IMR-90 (cell line): ENCODE data around the gene DNAH9. TPM values are rescaled to one million over a fixed set of nuclear protein-coding genes. Genes with fewer than 3 reads are reported as not detected.

Source experiments
- ATAC-seq: fragments of 200-7000 bp; cut with Tn5 transposase; 2 replicates; pipeline ENCODE4 v1.9.1; 2020; ENCODE audit warnings: low read depth, mild to moderate bottlenecking, moderate library complexity
- BruUV-seq: library from RNA; stranded (reverse); fragments of 400-500 nt; replicated peaks from 2 replicates; lab custom pipeline; 2021; lab: Mats Ljungman, UMichigan
- CTCF ChIA-PET: fragments of 300-600 bp; formaldehyde crosslinking; extraction: SDS; loops from one replicate; lab custom pipeline; 2021; ENCODE audit warnings: antibody characterized with exemption; lab: Yijun Ruan, JAX
- POLR2A ChIA-PET: fragments of 300-600 bp; sonication (Branson Sonifier 250); formaldehyde crosslinking; loops from one replicate; lab custom pipeline; 2022; ENCODE audit warnings: antibody characterized with exemption; ENCODE audit not compliant: unreplicated experiment; lab: Charles Lee
- DNase-seq: peaks from one replicate; pipeline ENCODE4 v3.0.0; 2013
- H2AFZ ChIP-seq: replicated peaks from 2 replicates; pipeline ENCODE3; 2013; ENCODE audit warnings: low read length, mild to moderate bottlenecking; ENCODE audit not compliant: poor library complexity
- H2AK5ac ChIP-seq: 2 replicates; pipeline ENCODE4 v1.6.1; 2013; ENCODE audit warnings: low read depth, low read length, inconsistent platforms
- H2AK9ac ChIP-seq: replicated peaks from 2 replicates; pipeline ENCODE3; 2013; ENCODE audit warnings: mild to moderate bottlenecking, low read depth, low read length, moderate library complexity; ENCODE audit not compliant: poor library complexity
- H2BK120ac ChIP-seq: 2 replicates; pipeline ENCODE4 v1.6.1; 2013; ENCODE audit warnings: low read depth, low read length, inconsistent platforms
- H2BK15ac ChIP-seq: 3 replicates; pipeline ENCODE4 v1.6.1; 2013; ENCODE audit warnings: low read depth, low read length, inconsistent platforms
- H2BK20ac ChIP-seq: 2 replicates; pipeline ENCODE4 v1.6.1; 2013; ENCODE audit warnings: low read depth, mild to moderate bottlenecking, inconsistent platforms, low read length, moderate library complexity
- H2BK5ac ChIP-seq: 2 replicates; pipeline ENCODE4 v1.6.1; 2013; ENCODE audit warnings: mild to moderate bottlenecking, low read depth, low read length, inconsistent platforms; ENCODE audit not compliant: poor library complexity, severe bottlenecking
- H3K14ac ChIP-seq: replicated peaks from 2 replicates; pipeline ENCODE4 v1.6.1; 2013; ENCODE audit warnings: low read depth, low read length, inconsistent platforms
- H3K18ac ChIP-seq: 2 replicates; pipeline ENCODE4 v1.6.1; 2013; ENCODE audit warnings: low read depth, low read length, control low read depth
- H3K23ac ChIP-seq: 2 replicates; pipeline ENCODE4 v1.6.1; 2013; ENCODE audit warnings: low read depth, low read length, inconsistent platforms
- H3K27ac ChIP-seq: 2 replicates; pipeline ENCODE4 v1.5.1; 2013; ENCODE audit warnings: mild to moderate bottlenecking, control low read depth, low read length; ENCODE audit not compliant: insufficient read depth
- H3K27me3 ChIP-seq: 2 replicates; pipeline ENCODE4 v1.6.1; 2013; ENCODE audit warnings: low read length; ENCODE audit not compliant: control insufficient read depth, insufficient read depth
- H3K36me3 ChIP-seq: 2 replicates; pipeline ENCODE4 v1.6.1; 2013; ENCODE audit warnings: low read length, mixed read lengths; ENCODE audit not compliant: control insufficient read depth, insufficient read depth
- H3K4ac ChIP-seq: 2 replicates; pipeline ENCODE4 v1.6.1; 2013; ENCODE audit warnings: low read depth, low read length, inconsistent platforms
- H3K4me1 ChIP-seq: 2 replicates; pipeline ENCODE4 v1.6.1; 2013; ENCODE audit warnings: low read length, mixed read lengths; ENCODE audit not compliant: control insufficient read depth, insufficient read depth
- H3K4me2 ChIP-seq: 2 replicates; pipeline ENCODE4 v1.6.1; 2013; ENCODE audit warnings: low read depth, mild to moderate bottlenecking, control low read depth, low read length, moderate library complexity
- H3K4me3 ChIP-seq: 2 replicates; pipeline ENCODE4 v1.5.1; 2013; ENCODE audit warnings: low read depth, mild to moderate bottlenecking, control low read depth, low read length, moderate library complexity; ENCODE audit not compliant: insufficient read depth
- H3K56ac ChIP-seq: 2 replicates; pipeline ENCODE4 v1.6.1; 2013; ENCODE audit warnings: low read length, inconsistent platforms; ENCODE audit not compliant: insufficient read depth; ENCODE audit errors: extremely low read depth
- H3K79me1 ChIP-seq, 2 experiments: 2 replicates each; pipeline ENCODE4 v1.6.1; 2013; ENCODE audit warnings: low read length in 2 of 2, inconsistent platforms in 1 of 2, low read depth in 1 of 2
- H3K9ac ChIP-seq: 2 replicates; pipeline ENCODE4 v1.6.1; 2013; ENCODE audit warnings: low read depth, low read length, control low read depth
- H3K9me1 ChIP-seq: 2 replicates; pipeline ENCODE4 v1.6.1; 2013; ENCODE audit warnings: low read length, inconsistent platforms; ENCODE audit not compliant: insufficient read depth
- H3K9me3 ChIP-seq: 2 replicates; pipeline ENCODE4 v1.6.1; 2013; ENCODE audit warnings: low read length; ENCODE audit not compliant: control insufficient read depth, insufficient read depth
- H4K20me1 ChIP-seq: 2 replicates; pipeline ENCODE4 v1.6.1; 2013; ENCODE audit warnings: low read length, inconsistent platforms; ENCODE audit not compliant: insufficient read depth
- H4K5ac ChIP-seq: 2 replicates; pipeline ENCODE4 v1.6.1; 2013; ENCODE audit warnings: mild to moderate bottlenecking, low read depth, low read length, control low read depth
- H4K8ac ChIP-seq, 2 experiments: 2 replicates each; pipeline ENCODE4 v1.6.1; 2013; ENCODE audit warnings: low read depth in 2 of 2, low read length in 2 of 2, control low read depth in 1 of 2, inconsistent platforms in 1 of 2
- H4K91ac ChIP-seq: 2 replicates; pipeline ENCODE4 v1.6.1; 2013; ENCODE audit warnings: low read depth, low read length, inconsistent platforms; ENCODE audit not compliant: insufficient read depth
- BHLHE40 ChIP-seq: fragments of 150-350 bp; IDR thresholded peaks from 2 replicates; pipeline ENCODE4 v1.6.1; 2016; ENCODE audit warnings: mild to moderate bottlenecking, low read depth, low read length
- CEBPB ChIP-seq: IDR thresholded peaks from 2 replicates; pipeline ENCODE4 v1.6.1; 2012; ENCODE audit warnings: low read depth, low read length, improper control_type of control experiment
- CHD1 ChIP-seq: IDR thresholded peaks from 2 replicates; pipeline ENCODE4 v1.6.1; 2012; ENCODE audit warnings: low read depth, low read length, improper control_type of control experiment
- FOS ChIP-seq: fragments of 150-350 bp; IDR thresholded peaks from 2 replicates; pipeline ENCODE4 v1.6.1; 2016; ENCODE audit warnings: low read depth, low read length
- MAFK ChIP-seq: IDR thresholded peaks from 2 replicates; pipeline ENCODE4 v1.6.1; 2012; ENCODE audit warnings: low read depth, low read length, improper control_type of control experiment
- MAZ ChIP-seq: IDR thresholded peaks from 2 replicates; pipeline ENCODE4 v1.6.1; 2012; ENCODE audit warnings: low read depth, mild to moderate bottlenecking, low read length, improper control_type of control experiment, moderate library complexity, borderline replicate concordance
- MXI1 ChIP-seq: IDR thresholded peaks from 2 replicates; pipeline ENCODE4 v1.6.1; 2012; ENCODE audit warnings: low read depth, mild to moderate bottlenecking, low read length, moderate library complexity, borderline replicate concordance
- NFE2L2 ChIP-seq: fragments of 150-350 bp; IDR thresholded peaks from 2 replicates; pipeline ENCODE4 v1.6.1; 2016; ENCODE audit warnings: low read depth, mild to moderate bottlenecking, low read length
- POLR2A ChIP-seq: IDR thresholded peaks from 2 replicates; pipeline ENCODE4 v1.6.1; 2012; ENCODE audit warnings: mild to moderate bottlenecking, low read depth, low read length
- RAD21 ChIP-seq: IDR thresholded peaks from 2 replicates; pipeline ENCODE4 v1.6.1; 2012; ENCODE audit warnings: low read length, improper control_type of control experiment
- RCOR1 ChIP-seq: IDR thresholded peaks from 2 replicates; pipeline ENCODE4 v1.6.1; 2012; ENCODE audit warnings: mild to moderate bottlenecking, low read length, improper control_type of control experiment; ENCODE audit not compliant: insufficient replicate concordance
- RFX5 ChIP-seq: IDR thresholded peaks from 2 replicates; pipeline ENCODE4 v1.8.0; 2012; ENCODE audit warnings: low read depth, mild to moderate bottlenecking, low read length, moderate library complexity
- SMC3 ChIP-seq: fragments of 150-350 bp; IDR thresholded peaks from 2 replicates; pipeline ENCODE4 v1.6.1; 2016; ENCODE audit warnings: low read depth, mild to moderate bottlenecking, antibody characterized with exemption, low read length, moderate library complexity
- WGBS, 2 experiments: methylation state at CpG; one replicate each; pipeline versions ENCODE4 v1.1.5 to v1.1.7; 2013; ENCODE audit warnings: missing lambda C conversion rate in 2 of 2; ENCODE audit not compliant: insufficient read length in 1 of 2; ENCODE audit errors: extremely low coverage in 2 of 2; 5-methylcytosine and 5-hydroxymethylcytosine counted together
- dilution Hi-C: fragments of 300-500 bp; cut with HindIII; formaldehyde crosslinking; loops from one replicate; pipeline ENCODE4 v1.14.3; 2018; ENCODE audit warnings: low sequenced_read_pairs; ENCODE audit not compliant: unreplicated experiment
- in situ Hi-C: fragments of 300-500 bp; cut with MboI; formaldehyde crosslinking; loops from 3 replicates; pipeline ENCODE4 v1.14.3; 2019; ENCODE audit warnings: low sequenced_read_pairs, inconsistent platforms, mixed read lengths
- intact Hi-C: fragments of 100-400 bp; cut with micrococcal nuclease; formaldehyde crosslinking; loops from 2 replicates; pipeline ENCODE4 v1.10.0; 2022
- polyA plus RNA-seq, 3 experiments: library from polyadenylated mRNA; depleted of rRNA; stranded (reverse); fragments of >200 nt; gene quantifications; 2 replicates each; pipeline ENCODE4 v1.2.3, GENCODE V29; 2012; ENCODE audit warnings: low replicate concordance in 1 of 3
- total RNA-seq: library from RNA; depleted of rRNA; stranded (reverse); fragments of >200 nt; gene quantifications from 2 replicates; pipeline ENCODE4 v1.2.3, GENCODE V29; 2012
- TF ChIP-seq, protein P1 (sequence below): conservative IDR thresholded peaks from 2 replicates; pipeline ENCODE4 v1.5.1; 2012; ENCODE audit warnings: mild to moderate bottlenecking, low read depth, low read length, improper control_type of control experiment
- TF ChIP-seq, protein P2 (sequence below): fragments of 150-350 bp; IDR thresholded peaks from 2 replicates; pipeline ENCODE4 v1.6.1; 2017; ENCODE audit warnings: mild to moderate bottlenecking, antibody characterized with exemption, low read length, low read depth
- TF ChIP-seq, protein P3 (sequence below): fragments of 150-350 bp; IDR thresholded peaks from 2 replicates; pipeline ENCODE4 v1.6.1; 2016; ENCODE audit warnings: low read depth, mild to moderate bottlenecking, low read length, moderate library complexity, borderline replicate concordance

Gene DNAH9
- total and polyA plus RNA-seq, 2 of the 4 experiments (the other 2 are of a cell fraction) = not detected

DNA sequence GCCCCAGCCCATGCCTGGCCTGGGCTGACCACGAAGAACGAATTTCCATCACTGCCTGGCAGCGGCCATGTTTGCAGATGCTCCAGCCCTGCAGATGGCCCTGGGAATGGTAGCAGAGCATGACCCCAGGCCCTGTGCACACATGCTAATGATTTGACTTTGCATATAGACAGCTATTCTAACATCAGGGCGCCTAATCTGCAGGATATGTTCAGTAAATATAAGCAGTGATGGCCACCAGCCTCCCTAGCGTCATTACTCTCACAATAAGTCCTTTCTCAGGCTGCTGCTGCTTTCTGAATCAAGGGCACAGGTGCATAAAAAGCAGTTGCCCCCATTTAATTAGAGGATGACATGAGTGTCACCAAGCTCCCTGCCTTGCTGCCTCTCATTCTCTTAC lies 24.2 kb downstream of the DNAH9 start:
- no peaks in the 10 kb centered on the region for H3K36me3 ChIP-seq
- H2BK15ac ChIP-seq = no peak overlapping the region
- no peak overlapping the region for H2BK5ac ChIP-seq
- no peak overlapping the region for H3K9ac ChIP-seq
- no peaks in the 10 kb centered on the region for H3K9me1 ChIP-seq
- no peak overlapping the region for H3K14ac ChIP-seq
- TF ChIP-seq MAFK = no peak
- no peak for TF ChIP-seq RCOR1
- TF ChIP-seq MXI1 = no peak
- TF ChIP-seq CEBPB = no peak
- TF ChIP-seq BHLHE40 = no peak
- TF ChIP-seq, protein P1, sequence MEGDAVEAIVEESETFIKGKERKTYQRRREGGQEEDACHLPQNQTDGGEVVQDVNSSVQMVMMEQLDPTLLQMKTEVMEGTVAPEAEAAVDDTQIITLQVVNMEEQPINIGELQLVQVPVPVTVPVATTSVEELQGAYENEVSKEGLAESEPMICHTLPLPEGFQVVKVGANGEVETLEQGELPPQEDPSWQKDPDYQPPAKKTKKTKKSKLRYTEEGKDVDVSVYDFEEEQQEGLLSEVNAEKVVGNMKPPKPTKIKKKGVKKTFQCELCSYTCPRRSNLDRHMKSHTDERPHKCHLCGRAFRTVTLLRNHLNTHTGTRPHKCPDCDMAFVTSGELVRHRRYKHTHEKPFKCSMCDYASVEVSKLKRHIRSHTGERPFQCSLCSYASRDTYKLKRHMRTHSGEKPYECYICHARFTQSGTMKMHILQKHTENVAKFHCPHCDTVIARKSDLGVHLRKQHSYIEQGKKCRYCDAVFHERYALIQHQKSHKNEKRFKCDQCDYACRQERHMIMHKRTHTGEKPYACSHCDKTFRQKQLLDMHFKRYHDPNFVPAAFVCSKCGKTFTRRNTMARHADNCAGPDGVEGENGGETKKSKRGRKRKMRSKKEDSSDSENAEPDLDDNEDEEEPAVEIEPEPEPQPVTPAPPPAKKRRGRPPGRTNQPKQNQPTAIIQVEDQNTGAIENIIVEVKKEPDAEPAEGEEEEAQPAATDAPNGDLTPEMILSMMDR = no peak
- no peak for TF ChIP-seq MAZ
- TF ChIP-seq, protein P2, sequence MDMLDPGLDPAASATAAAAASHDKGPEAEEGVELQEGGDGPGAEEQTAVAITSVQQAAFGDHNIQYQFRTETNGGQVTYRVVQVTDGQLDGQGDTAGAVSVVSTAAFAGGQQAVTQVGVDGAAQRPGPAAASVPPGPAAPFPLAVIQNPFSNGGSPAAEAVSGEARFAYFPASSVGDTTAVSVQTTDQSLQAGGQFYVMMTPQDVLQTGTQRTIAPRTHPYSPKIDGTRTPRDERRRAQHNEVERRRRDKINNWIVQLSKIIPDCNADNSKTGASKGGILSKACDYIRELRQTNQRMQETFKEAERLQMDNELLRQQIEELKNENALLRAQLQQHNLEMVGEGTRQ = no peak
- no peak for TF ChIP-seq FOS
- no peak for TF ChIP-seq CHD1
- no peak for TF ChIP-seq POLR2A
- TF ChIP-seq RFX5 = no peak
- TF ChIP-seq, protein P3, sequence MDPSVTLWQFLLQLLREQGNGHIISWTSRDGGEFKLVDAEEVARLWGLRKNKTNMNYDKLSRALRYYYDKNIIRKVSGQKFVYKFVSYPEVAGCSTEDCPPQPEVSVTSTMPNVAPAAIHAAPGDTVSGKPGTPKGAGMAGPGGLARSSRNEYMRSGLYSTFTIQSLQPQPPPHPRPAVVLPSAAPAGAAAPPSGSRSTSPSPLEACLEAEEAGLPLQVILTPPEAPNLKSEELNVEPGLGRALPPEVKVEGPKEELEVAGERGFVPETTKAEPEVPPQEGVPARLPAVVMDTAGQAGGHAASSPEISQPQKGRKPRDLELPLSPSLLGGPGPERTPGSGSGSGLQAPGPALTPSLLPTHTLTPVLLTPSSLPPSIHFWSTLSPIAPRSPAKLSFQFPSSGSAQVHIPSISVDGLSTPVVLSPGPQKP = no peak
- TF ChIP-seq NFE2L2 = no peak
- TF ChIP-seq RAD21 = no peak
- no peak for TF ChIP-seq SMC3
- 0% methylated on average over 1 of the region's 5 CpGs; no CpG with 5 or more reads in 1 of the 2 experiments for WGBS, 2 experiments
- no peak overlapping the region for H2AK5ac ChIP-seq
- no peak for ATAC-seq
- H3K4ac ChIP-seq = no peak overlapping the region
- H2BK120ac ChIP-seq = no peak overlapping the region
- no peak overlapping the region for H4K5ac ChIP-seq
- no peak overlapping the region for H3K56ac ChIP-seq
- peak overlapping the region; percentile 32 for H2AFZ ChIP-seq
- no peaks in the 10 kb centered on the region for H3K4me1 ChIP-seq
- no peak overlapping the region for H3K4me2 ChIP-seq
- no peak overlapping the region for H3K4me3 ChIP-seq
- BruUV-seq = no TSS peak
- no peaks in the 10 kb centered on the region for H4K20me1 ChIP-seq
- in situ Hi-C loops = no loop called here
- H3K27ac ChIP-seq = no peak overlapping the region
- no peak overlapping the region for H4K91ac ChIP-seq
- no peak overlapping the region for H3K23ac ChIP-seq
- POLR2A ChIA-PET = no interaction called here
- peaks cover 15% of the 10 kb centered on the region; the same call in 1 of the 2 replicates for H3K9me3 ChIP-seq
- no peak overlapping the region for H3K18ac ChIP-seq
- dilution Hi-C loops = no loop called here
- no peaks in the 10 kb centered on the region for H3K79me1 ChIP-seq
- intact Hi-C loops = no loop called here
- H2BK20ac ChIP-seq = no peak overlapping the region
- CTCF ChIA-PET = interaction anchor here (0.7 kb wide), 1 partner anchor 83 kb away, joined by 4 read pairs; no protein-coding TSS in a partner anchor
- no peak for DNase-seq
- no peak overlapping the region for H4K8ac ChIP-seq
- no peak overlapping the region for H2AK9ac ChIP-seq
- H3K27me3 ChIP-seq = no peaks in the 10 kb centered on the region
